HFFc6 (cell line): Measurements from ENCODE around the gene KRT13. TPM values are rescaled to one million over a fixed set of nuclear protein-coding genes. Genes with fewer than 3 reads are reported as not detected.

Experiments
- DNase-seq: peaks from one replicate; pipeline ENCODE4 v3.0.0-alpha.2; 2018
- H3K27ac Mint-ChIP-seq: 2 replicates; pipeline ENCODE4 v1.8.0; 2020; ENCODE audit warnings: mild to moderate bottlenecking, mixed read lengths
- H3K27me3 Mint-ChIP-seq: 2 replicates; pipeline ENCODE4 v1.8.0; 2021; ENCODE audit warnings: mild to moderate bottlenecking, moderate library complexity, mixed read lengths; ENCODE audit not compliant: insufficient read depth
- H3K36me3 Mint-ChIP-seq: 2 replicates; pipeline ENCODE4 v1.8.0; 2021; ENCODE audit warnings: low read depth, mixed read lengths
- H3K4me1 Mint-ChIP-seq: 2 replicates; pipeline ENCODE4 v1.8.0; 2020; ENCODE audit warnings: low read depth, mixed read lengths
- H3K4me3 Mint-ChIP-seq: 2 replicates; pipeline ENCODE4 v1.8.0; 2020; ENCODE audit warnings: mild to moderate bottlenecking, moderate library complexity, mixed read lengths
- H3K9me3 Mint-ChIP-seq: 2 replicates; pipeline ENCODE4 v1.8.0; 2020; ENCODE audit warnings: mild to moderate bottlenecking, mixed read lengths
- CTCF ChIP-seq: fragments of 200-600 bp; sonication (generic); IDR thresholded peaks from 2 replicates; pipeline ENCODE4 v1.5.0; 2021; ENCODE audit warnings: antibody characterized with exemption, mild to moderate bottlenecking
- total RNA-seq, 6 experiments: library from RNA; stranded (reverse); fragmentation: NEBNext Ultra II Directional; extraction: Animal tissue kit (Norgen Biotek cat#: 25700); gene quantifications; 2 replicates in 1 of 6; 3 replicates in 5 of 6; pipeline ENCODE4 v1.2.3, GENCODE V29; 2021

KRT13 gene
- total RNA-seq, 6 experiments from 2014 or later: not detected

- no peak overlapping the region for H3K27ac Mint-ChIP-seq
- no peak overlapping the region for H3K4me3 Mint-ChIP-seq
- no peak for DNase-seq
- peaks cover 12% of the 10 kb centered on the region for H3K9me3 Mint-ChIP-seq
- no peak for TF ChIP-seq CTCF
- peaks cover 17% of the 10 kb centered on the region for H3K36me3 Mint-ChIP-seq
- no peaks in the 10 kb centered on the region; the same call in 1 of the 2 replicates for H3K4me1 Mint-ChIP-seq
- H3K27me3 Mint-ChIP-seq: peaks cover 22% of the 10 kb centered on the region
These were observed 30.0 kb downstream of the KRT13 start for GRCh38 chr17:41475421-41475820.

GRCh38 chr17:41474863-41475262, 30.5 kb downstream of the KRT13 start:
- DNase-seq: no peak
- no peak overlapping the region for H3K27ac Mint-ChIP-seq
- H3K36me3 Mint-ChIP-seq: peaks cover 17% of the 10 kb centered on the region
- H3K9me3 Mint-ChIP-seq: peaks cover 12% of the 10 kb centered on the region
- no peak for TF ChIP-seq CTCF
- no peak overlapping the region for H3K4me3 Mint-ChIP-seq
- H3K27me3 Mint-ChIP-seq: peaks cover 23% of the 10 kb centered on the region
- no peaks in the 10 kb centered on the region; the same call in 1 of the 2 replicates for H3K4me1 Mint-ChIP-seq

GRCh38 chr17:41468346-41468745, 37.1 kb downstream of the KRT13 start:
- no peak for TF ChIP-seq CTCF
- no peak overlapping the region for H3K27ac Mint-ChIP-seq
- no peak overlapping the region for H3K4me3 Mint-ChIP-seq
- peaks cover 40% of the 10 kb centered on the region for H3K27me3 Mint-ChIP-seq
- H3K36me3 Mint-ChIP-seq: peaks cover 24% of the 10 kb centered on the region
- peaks cover 28% of the 10 kb centered on the region for H3K4me1 Mint-ChIP-seq
- no peak for DNase-seq
- H3K9me3 Mint-ChIP-seq: peaks cover 25% of the 10 kb centered on the region

- Mint-ChIP-seq H3K27ac (no peak overlapping the region), H3K4me3 (no peak overlapping the region), H3K4me1 (peaks cover 28% of the 10 kb centered on the region), H3K9me3 (peaks cover 25% of the 10 kb centered on the region), H3K27me3 (peaks cover 44% of the 10 kb centered on the region), H3K36me3 (peaks cover 24% of the 10 kb centered on the region)
- TF ChIP-seq CTCF: no peak
- DNase-seq: no peak
These were observed 37.9 kb downstream of the KRT13 start for GRCh38 chr17:41467561-41467960.

GRCh38 chr17:41466988-41467387, 38.4 kb downstream of the KRT13 start, which contains the start of gene KRT32:
Gene KRT32 (minus strand): TSS chr17:41467386. CDS start chr17:41467325, 61 bp downstream.
- no peak for TF ChIP-seq CTCF
- Mint-ChIP-seq H3K9me3 (peaks cover 22% of the 10 kb centered on the region), H3K36me3 (peaks cover 22% of the 10 kb centered on the region), H3K27ac (no peak within 1 kb of the TSS), H3K4me1 (peaks cover 28% of the 10 kb centered on the region), H3K27me3 (peaks cover 44% of the 10 kb centered on the region), H3K4me3 (no peak within 1 kb of the TSS)
- no peak for DNase-seq

- Mint-ChIP-seq H3K4me1 (peaks cover 28% of the 10 kb centered on the region), H3K27me3 (peaks cover 35% of the 10 kb centered on the region), H3K9me3 (peaks cover 13% of the 10 kb centered on the region), H3K36me3 (peaks cover 13% of the 10 kb centered on the region), H3K4me3 (peak overlapping the region; percentile 15; the same call in 1 of the 2 replicates), H3K27ac (no peak overlapping the region)
- DNase-seq: peak; percentile 90
- TF ChIP-seq CTCF: no peak
These were observed 40.7 kb downstream of the KRT13 start for GRCh38 chr17:41464682-41465081.
